NCI-H524 treated with DMSO at 0.1 percent for 48 hours (cell line): ENCODE results near the gene ARL4D.

Experiments
- DNase-seq: peaks from one replicate; lab custom pipeline; 2025; lab: John Stamatoyannopoulos, UW

ARL4D gene

DNA sequence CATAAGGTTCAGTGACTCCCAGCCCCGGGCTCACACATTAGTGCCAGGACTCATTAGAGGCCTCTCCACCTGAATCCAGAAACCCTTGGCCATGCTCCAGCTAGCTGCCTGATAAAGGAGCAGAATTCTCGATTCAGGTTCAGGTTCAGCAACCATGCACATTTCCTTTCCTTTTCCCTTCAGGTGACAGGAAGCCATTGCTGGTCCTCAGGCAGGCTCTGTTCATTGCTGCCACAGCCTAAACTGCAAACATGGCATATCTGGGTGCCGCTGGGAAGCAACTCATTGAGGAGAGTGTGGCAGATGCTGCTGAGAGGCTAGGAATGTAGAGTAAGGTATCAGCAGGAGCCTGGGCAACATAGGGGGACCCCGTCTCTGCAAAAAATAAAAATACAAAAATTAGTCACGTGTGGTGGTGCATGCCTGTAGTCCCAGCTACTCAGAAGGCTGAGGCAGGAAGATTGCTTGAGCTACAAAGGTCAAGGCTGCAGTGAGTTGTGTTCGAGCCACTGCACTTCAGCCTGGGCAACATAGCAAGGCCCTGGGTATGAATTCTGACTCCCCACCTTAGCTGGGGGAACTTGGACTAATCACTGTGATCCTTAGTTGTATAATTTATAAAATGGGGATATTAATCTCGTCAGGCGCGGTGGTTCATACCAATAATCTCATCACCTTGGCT lies 28.7 kb downstream of the ARL4D start:
- DNase-seq: no peak

DNA sequence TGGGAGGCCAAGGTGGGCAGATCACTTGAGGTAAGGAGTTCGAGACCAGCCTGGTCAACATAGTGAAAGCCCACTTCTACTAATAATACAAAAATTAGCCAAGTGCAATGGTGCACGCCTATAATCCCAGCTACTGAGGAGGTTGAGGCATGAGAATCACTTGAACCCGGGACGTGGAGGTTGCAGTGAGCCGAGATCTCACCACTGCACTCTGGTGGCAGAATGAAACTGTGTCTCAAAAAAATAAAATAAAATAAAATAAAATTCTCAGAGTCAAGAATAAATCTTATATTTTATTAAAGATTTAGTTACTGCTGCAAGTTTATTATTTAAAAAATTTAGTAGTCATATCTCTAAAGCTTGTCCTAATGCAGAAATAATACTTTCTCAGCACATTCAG lies 29.7 kb downstream of the ARL4D start:
- no peak for DNase-seq

GRCh38 chr17:43430936-43431713 lies 32.3 kb downstream of the ARL4D start:
- DNase-seq: no peak

DNA sequence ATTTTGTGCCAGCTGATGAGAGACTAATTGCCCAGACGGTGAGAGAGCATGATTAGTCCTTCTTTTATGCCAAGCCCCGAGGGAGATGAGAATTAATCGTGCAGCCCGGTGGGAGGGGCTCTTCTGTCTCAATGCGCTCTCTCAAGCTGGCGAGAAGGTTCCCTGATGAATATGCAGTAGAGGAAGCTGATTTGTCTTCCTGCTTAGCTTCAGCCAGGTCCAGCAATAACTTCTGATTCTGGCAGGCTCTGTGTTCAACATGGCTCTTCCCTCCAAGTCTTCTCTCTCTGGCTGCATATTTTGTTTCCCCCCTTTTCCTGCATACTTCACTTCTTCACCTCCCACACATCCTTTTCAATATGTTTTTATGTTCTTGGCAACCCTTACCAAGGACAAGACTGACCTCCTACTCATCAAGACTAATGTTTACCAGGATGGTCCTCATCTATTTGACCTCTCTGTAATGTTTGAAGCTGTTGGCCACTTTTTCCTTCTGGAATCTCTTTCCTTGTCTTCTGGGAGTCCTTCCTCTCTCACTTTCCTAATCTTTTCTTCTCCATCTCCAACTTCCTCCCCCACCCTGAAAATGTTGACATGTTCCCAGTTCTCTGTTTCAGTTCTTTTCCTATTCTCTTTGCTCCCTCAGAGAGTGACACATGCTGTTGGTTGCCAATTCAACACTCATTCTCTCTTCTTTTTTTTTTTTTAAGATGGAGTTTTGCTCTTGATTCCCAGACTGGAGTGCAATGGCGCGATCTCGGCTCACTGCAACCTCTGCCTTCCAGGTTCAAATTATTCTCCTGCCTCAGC lies 33.1 kb downstream of the ARL4D start:
- DNase-seq: peak; percentile 88

DNA sequence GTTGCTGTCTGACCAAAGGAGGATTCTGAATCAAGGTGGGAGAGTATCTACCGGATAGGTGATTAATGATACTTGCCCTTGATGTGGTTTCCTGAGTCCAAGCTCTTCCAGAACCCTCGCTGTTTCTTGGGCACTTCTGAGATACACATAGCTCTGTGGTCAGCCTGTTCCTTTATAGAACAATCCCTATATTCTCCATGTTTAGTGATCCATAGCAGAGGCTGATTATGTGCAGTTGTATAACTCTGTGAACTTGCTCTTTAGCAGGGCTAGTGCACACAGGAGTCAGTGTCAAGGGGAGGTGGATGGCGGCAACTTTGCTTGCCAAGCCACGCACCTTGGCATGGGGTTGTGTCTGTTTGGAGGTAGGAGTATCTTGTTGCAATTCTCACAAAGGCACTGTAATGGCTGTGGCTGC lies 36.1 kb downstream of the ARL4D start:
- DNase-seq: no peak

- no peak for DNase-seq
Observed at GRCh38 chr17:43437756-43438155, 39.0 kb downstream of the ARL4D start.

GRCh38 chr17:43438626-43439025 lies 39.8 kb downstream of the ARL4D start:
- DNase-seq: no peak

DNA sequence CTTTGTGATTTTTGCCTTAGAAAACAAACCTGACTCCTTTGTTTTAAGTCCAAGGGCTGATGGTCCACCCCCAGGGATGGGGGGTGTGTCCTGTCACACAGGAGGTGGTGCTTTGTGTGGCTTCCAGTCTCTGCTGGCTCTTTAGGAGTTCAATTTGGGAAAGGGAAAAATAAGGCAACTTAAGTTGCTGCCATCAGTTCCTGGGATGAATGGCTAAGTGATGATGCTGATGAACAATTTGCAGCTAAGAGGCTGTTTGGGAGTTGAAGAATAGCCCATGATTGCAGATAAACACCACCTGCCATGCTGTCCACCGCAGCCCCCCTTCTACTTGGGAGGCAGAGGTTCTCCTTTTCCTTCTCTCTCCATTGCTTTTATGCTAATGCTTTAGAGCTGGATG lies 40.2 kb downstream of the ARL4D start:
- peak; percentile 39 for DNase-seq

- no peak for DNase-seq
Observed at GRCh38 chr17:43442711-43443110, 43.9 kb downstream of the ARL4D start.

DNA sequence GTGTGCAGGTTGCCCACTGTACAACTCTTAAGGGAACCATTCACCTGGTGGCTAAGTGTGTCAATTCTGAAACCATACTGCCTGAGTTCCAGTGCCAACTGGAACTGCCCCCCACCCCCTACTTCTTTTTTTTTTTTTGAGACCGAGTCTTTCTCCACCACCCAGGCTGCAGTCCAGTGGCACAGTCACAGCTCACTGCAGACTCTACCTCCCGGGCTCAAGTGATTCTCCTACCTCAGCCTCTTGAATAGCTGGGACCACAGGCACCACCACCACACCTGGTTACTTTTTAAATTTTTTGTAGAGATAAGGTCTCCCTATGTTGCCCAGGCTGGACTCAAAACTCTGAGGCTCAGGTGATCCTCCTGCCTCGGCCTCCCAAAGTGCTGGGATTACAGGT lies 44.6 kb downstream of the ARL4D start:
- DNase-seq: no peak

- no peak for DNase-seq
Observed at GRCh38 chr17:43444223-43445008, 45.6 kb downstream of the ARL4D start.

DNA sequence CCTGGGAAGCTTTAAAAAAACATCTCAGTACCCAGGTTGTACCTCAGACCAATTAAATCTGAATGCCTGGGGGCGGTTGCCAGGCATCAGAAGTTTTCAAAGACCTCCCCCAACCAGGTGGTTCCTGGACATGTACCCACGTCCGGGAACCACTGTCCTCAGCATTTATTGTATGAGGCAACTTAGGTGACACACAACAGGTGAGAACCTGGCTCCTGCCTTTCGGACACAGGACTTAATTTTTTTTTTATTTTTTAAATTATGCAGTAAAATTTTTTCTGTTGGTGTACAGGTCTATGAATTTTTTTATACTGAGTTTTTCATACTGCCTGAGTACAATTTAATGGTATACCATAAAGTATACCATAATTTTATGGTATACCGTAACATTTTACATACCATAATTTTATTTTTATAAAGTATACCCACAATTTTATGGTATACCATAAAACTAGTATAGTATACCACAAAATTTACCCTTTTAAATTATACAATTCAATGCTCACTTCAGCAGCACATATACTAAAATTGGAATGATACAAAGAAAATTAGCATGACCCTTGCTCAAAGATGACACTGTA lies 46.3 kb downstream of the ARL4D start:
- no peak for DNase-seq

DNA sequence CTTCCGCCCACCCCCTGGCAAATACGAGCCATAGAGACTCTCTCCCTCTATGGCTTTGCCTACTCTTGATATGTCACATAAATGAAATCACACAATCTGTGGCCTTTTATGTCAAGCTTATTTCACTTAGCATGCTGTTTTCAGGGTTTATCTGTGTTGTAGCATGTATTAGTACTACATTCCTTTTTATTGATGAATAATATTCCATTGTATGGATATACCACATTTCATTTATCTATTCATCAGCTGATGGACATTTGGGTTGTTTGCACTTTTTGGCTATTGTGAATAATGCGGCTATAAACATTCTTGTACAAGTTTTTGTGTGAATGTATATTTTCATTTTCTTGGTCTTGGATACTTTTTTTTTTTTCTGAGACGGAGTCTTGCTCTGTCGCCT lies 48.0 kb downstream of the ARL4D start:
- DNase-seq: no peak

GRCh38 chr17:43448720-43449469 lies 50.1 kb downstream of the ARL4D start:
- DNase-seq: no peak

DNA sequence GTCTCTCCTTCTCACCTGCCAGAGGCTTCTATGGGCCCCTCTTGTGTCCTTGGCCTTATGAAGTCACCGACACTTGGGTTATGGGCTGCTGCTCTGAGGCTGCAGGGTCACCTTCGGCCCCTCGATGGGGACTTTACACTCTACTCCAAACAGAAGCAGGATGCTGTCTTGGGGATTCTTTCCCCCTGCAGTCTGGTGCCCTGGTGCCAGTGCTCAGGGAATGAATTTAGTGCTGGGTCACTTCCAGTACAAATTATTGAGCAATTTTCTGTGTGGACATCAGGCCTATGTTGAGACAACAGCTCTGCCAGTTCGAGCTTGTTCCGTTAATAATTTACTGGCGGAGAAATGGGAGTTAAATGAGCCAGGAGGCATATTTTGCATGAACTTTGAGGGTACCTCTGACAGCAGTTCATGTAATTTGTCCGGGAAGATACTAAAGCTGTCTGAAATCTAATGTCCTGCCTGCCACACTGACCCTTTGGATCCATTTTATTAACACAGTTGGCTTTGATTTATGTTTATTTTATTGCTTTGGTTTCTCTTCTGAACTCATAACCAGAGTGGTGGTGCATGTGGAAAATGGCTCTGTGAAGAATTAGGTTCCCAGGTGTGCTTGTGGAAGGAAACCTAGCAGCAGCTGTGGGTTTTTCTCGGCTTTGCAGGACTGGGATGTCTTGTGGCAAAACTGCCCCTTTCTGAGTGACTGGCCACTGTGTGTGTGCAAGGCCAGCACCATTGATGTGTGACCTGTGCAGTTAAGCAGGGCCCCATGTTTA lies 50.9 kb downstream of the ARL4D start:
- DNase-seq: no peak
